ENCODE measurements around the gene GPRC5C. TPM values are rescaled to one million over a fixed set of nuclear protein-coding genes. Genes with fewer than 3 reads are reported as not detected.

The GPRC5C gene
- total and polyA plus RNA-seq, 11 donors, result 22.2 to 59.9 (median 35.3) TPM

GRCh38 chr17:74424657-74425056 is 7.2 kb upstream of the GPRC5C start:
- ATAC-seq (peak; percentile 81 to 96 (median 90)), DNase-seq (peak in 4 of 5 donors; percentile 62 to 85 (median 74))
- Histone ChIP-seq H3K4me1 (peaks cover 0 to 39% (median 20%) of the 10 kb centered on the region in 12 donors), H3K27ac (peak overlapping the region in 11 of 12 donors; percentile 32 to 83 (median 67)), H3K27me3 (peaks cover 0 to 2% (median 0%) of the 10 kb centered on the region in 9 donors), H3K36me3 (no peaks in the 10 kb centered on the region), H3K4me3 (peak overlapping the region in 7 of 12 donors; percentile 24 to 43 (median 31)), H3K9me3 (no peaks in the 10 kb centered on the region)
- intact Hi-C loops (cut with DNase I), result loop anchor here in 4 of 10 donors (5.0 kb wide), 3 partner anchors 32 to 42 kb away; no protein-coding TSS in a partner anchor
- TF ChIP-seq POLR2A (IDR thresholded peaks at IDR 0.05) (no peak), CTCF (IDR thresholded peaks at IDR 0.05) (no peak)
- WGBS, 4 donors, result 39 to 72% (median 55%) methylated on average over 13 to 14 of the region's 14 CpGs

- WGBS, 4 donors, result 65 to 77% (median 71%) methylated on average over 8 to 9 of the region's 9 CpGs
- TF ChIP-seq POLR2A (IDR thresholded peaks at IDR 0.05) (no peak), CTCF (IDR thresholded peaks at IDR 0.05) (no peak)
- no peak for ATAC-seq
Measured at GRCh38 chr17:74426551-74427047, 5.3 kb upstream of the GPRC5C start.

GRCh38 chr17:74427048-74427762 is 4.7 kb upstream of the GPRC5C start:
- Histone ChIP-seq H3K36me3 (no peaks in the 10 kb centered on the region), H3K9me3 (no peaks in the 10 kb centered on the region), H3K27ac (peak overlapping the region in 11 of 12 donors; percentile 24 to 85 (median 76)), H3K4me1 (peaks cover 0 to 53% (median 34%) of the 10 kb centered on the region in 12 donors), H3K4me3 (peak overlapping the region in 2 of 12 donors; percentile 6 to 9), H3K27me3 (peaks cover 0 to 27% (median 0%) of the 10 kb centered on the region in 9 donors)
- ATAC-seq (peak in 2 of 4 donors; percentile 19 to 41), DNase-seq (peak in 3 of 5 donors; percentile 55 to 67 (median 65))
- TF ChIP-seq CTCF (IDR thresholded peaks at IDR 0.05) (no peak), POLR2A (IDR thresholded peaks at IDR 0.05) (no peak)
- intact Hi-C loops (cut with DNase I), result loop anchor here in 3 of 10 donors (5.0 kb wide), 3 partner anchors 35 to 45 kb away; no protein-coding TSS in a partner anchor
- 45 to 62% (median 54%) methylated on average over 6 to 10 of the region's 10 CpGs for WGBS, 4 donors

More at GRCh38 chr17:74426551-74427047, 5.3 kb upstream of the GPRC5C start:
- no peaks in the 10 kb centered on the region for H3K9me3 ChIP-seq
- peaks cover 0 to 21% (median 0%) of the 10 kb centered on the region in 9 donors for H3K27me3 ChIP-seq
- H3K36me3 ChIP-seq, result no peaks in the 10 kb centered on the region
- peaks cover 0 to 51% (median 30%) of the 10 kb centered on the region in 12 donors for H3K4me1 ChIP-seq
- peak in 1 of 5 donors; percentile 24 for DNase-seq
- H3K4me3 ChIP-seq, result no peak overlapping the region
- intact Hi-C loops (cut with DNase I), result loop anchor here in 3 of 10 donors (5.0 kb wide), 3 partner anchors 34 to 44 kb away; no protein-coding TSS in a partner anchor
- peak overlapping the region in 11 of 12 donors; percentile 24 to 85 (median 76) for H3K27ac ChIP-seq

GRCh38 chr17:74427763-74428153 is 4.1 kb upstream of the GPRC5C start:
- intact Hi-C loops (cut with DNase I), result loop anchor here in 3 of 10 donors (5.0 kb wide), 3 partner anchors 35 to 45 kb away; no protein-coding TSS in a partner anchor
- WGBS, 4 donors, result 59 to 75% (median 69%) methylated on average over 6 of the region's 6 CpGs
- ATAC-seq (no peak), DNase-seq (no peak)
- Histone ChIP-seq H3K4me3 (peak overlapping the region in 1 of 12 donors; percentile 9), H3K9me3 (no peaks in the 10 kb centered on the region), H3K27me3 (peaks cover 0 to 33% (median 0%) of the 10 kb centered on the region in 9 donors), H3K4me1 (peaks cover 0 to 56% (median 34%) of the 10 kb centered on the region in 12 donors), H3K27ac (peak overlapping the region in 11 of 12 donors; percentile 24 to 85 (median 76)), H3K36me3 (no peaks in the 10 kb centered on the region)
- TF ChIP-seq POLR2A (IDR thresholded peaks at IDR 0.05) (no peak), CTCF (IDR thresholded peaks at IDR 0.05) (no peak)

Data from heart left ventricle (tissue), 16 donors.